NCI-H1694 treated with DMSO at 0.1 percent for 48 hours (cell line): ENCODE results near the gene STAT1.
"Not testable (repeated sequence)": the region's sequence is repeated elsewhere in the genome, so short reads cannot be mapped to it uniquely, and the experiment has no call there.

Experiments used
- DNase-seq: peaks from one replicate; lab custom pipeline; 2025; lab: John Stamatoyannopoulos, UW

Gene STAT1

GRCh38 chr2:190981733-190982132 lies 32.2 kb downstream of the STAT1 start:
- no peak for DNase-seq

- DNase-seq = no peak
Measured at GRCh38 chr2:190981333-190981732, 32.6 kb downstream of the STAT1 start.

GRCh38 chr2:190980630-190981209 lies 33.3 kb downstream of the STAT1 start:
- no peak for DNase-seq

GRCh38 chr2:190979906-190980629 lies 33.9 kb downstream of the STAT1 start:
- no peak for DNase-seq

- no peak for DNase-seq
Measured at GRCh38 chr2:190978389-190979053, 35.5 kb downstream of the STAT1 start.

GRCh38 chr2:190977505-190977904 lies 36.5 kb downstream of the STAT1 start:
- no peak for DNase-seq

GRCh38 chr2:190976521-190976920 lies 37.5 kb downstream of the STAT1 start:
- DNase-seq = no peak

- no peak for DNase-seq
Measured at GRCh38 chr2:190974629-190975361, 39.2 kb downstream of the STAT1 start.

- no peak for DNase-seq
Measured at GRCh38 chr2:190973726-190974628, 40.0 kb downstream of the STAT1 start.

- DNase-seq = no peak
Measured at GRCh38 chr2:190973262-190973661, 40.7 kb downstream of the STAT1 start.

GRCh38 chr2:190972846-190973245 lies 41.1 kb downstream of the STAT1 start:
- DNase-seq = no peak

- no peak for DNase-seq
Measured at GRCh38 chr2:190972213-190972612, 41.8 kb downstream of the STAT1 start.

GRCh38 chr2:190970873-190971506 lies 43.0 kb downstream of the STAT1 start:
- DNase-seq = no peak

GRCh38 chr2:190970160-190970559 lies 43.8 kb downstream of the STAT1 start:
- DNase-seq = no peak

- no peak for DNase-seq
Measured at GRCh38 chr2:190968522-190968921, 45.4 kb downstream of the STAT1 start.

GRCh38 chr2:190965580-190966222 lies 48.3 kb downstream of the STAT1 start:
- no peak for DNase-seq

- no peak for DNase-seq
Measured at GRCh38 chr2:190964170-190964795, 49.7 kb downstream of the STAT1 start.

- DNase-seq = no peak
Measured at GRCh38 chr2:190963088-190963487, 50.9 kb downstream of the STAT1 start.

- DNase-seq = no peak
Measured at GRCh38 chr2:190961918-190962487, 52.0 kb downstream of the STAT1 start.

- not testable (repeated sequence) for DNase-seq
Measured at GRCh38 chr2:190961117-190961516, 52.9 kb downstream of the STAT1 start.
